ENCODE results near the gene SIAH1. TPM values are rescaled to one million over a fixed set of nuclear protein-coding genes. Genes with fewer than 3 reads are reported as not detected.

SIAH1 gene
- total and polyA plus RNA-seq, 2 of the 8 experiments (the other 6 are each of a cell fraction or from before 2014, with no cell fraction given) = 19.5 to 33.9 TPM

GRCh38 chr16:48354877-48355855 lies 30.0 kb downstream of the SIAH1 start:
- Histone ChIP-seq H3K79me2 (ENCODE audit: control insufficient read depth in 1 of 2, insufficient read depth in 2 of 2, low read length in 2 of 2) (peaks cover 4 to 42% of the 10 kb centered on the region in 2 experiments; a peak in 3 of 4 replicates), H3K9me3 (ENCODE audit: insufficient read depth in 2 of 2, low read depth in 1 of 2, low read length in 1 of 2) (no peaks in the 10 kb centered on the region), H2BK5ac (ENCODE audit: low read depth, low read length) (no peak overlapping the region), H3K56ac (replicated peaks; ENCODE audit: insufficient read length, low read depth, low read length) (no peak overlapping the region), H4K5ac (ENCODE audit: insufficient read length, low read depth, low read length) (no peak overlapping the region), H3K23me2 (ENCODE audit: low read depth, low read length) (no peaks in the 10 kb centered on the region; the same call in 1 of the 2 replicates), H3K4me1 (replicated peaks in 1 of 4; ENCODE audit: control insufficient read depth in 3 of 4, insufficient read depth in 4 of 4, low read length in 3 of 4) (peaks cover 0 to 2% (median 0%) of the 10 kb centered on the region in 4 experiments; a peak in 1 of 7 replicates), H4K91ac (replicated peaks; ENCODE audit: insufficient read length, low read length) (no peak overlapping the region), H3K23ac (ENCODE audit: insufficient read length) (no peak overlapping the region), H3K27ac (ENCODE audit: low read depth, low read length) (no peak overlapping the region), H3K4me2 (ENCODE audit: insufficient read depth in 1 of 2, low read depth in 2 of 2, low read length in 2 of 2) (no peak overlapping the region), H3K79me1 (ENCODE audit: low read depth, low read length) (peaks cover 8% of the 10 kb centered on the region; the same call in 1 of the 2 replicates), H3K9ac (replicated peaks in 1 of 4; ENCODE audit: extremely low read depth in 1 of 4, low read depth in 3 of 4, low read length in 3 of 4) (no peak overlapping the region), H2BK15ac (ENCODE audit: low read length) (no peak overlapping the region), H3K27me3 (replicated peaks in 1 of 4; ENCODE audit: control insufficient read depth in 3 of 4, extremely low read depth in 1 of 4, insufficient read depth in 3 of 4, low read length in 3 of 4) (no peaks in the 10 kb centered on the region), H3K36me3 (ENCODE audit: control insufficient read depth in 2 of 4, insufficient read depth in 4 of 4, low read length in 3 of 4) (peaks cover 4 to 11% (median 7%) of the 10 kb centered on the region in 4 experiments; a peak in 4 of 8 replicates), H2BK12ac (ENCODE audit: low read depth, low read length) (no peak overlapping the region), H2AK5ac (ENCODE audit: low read depth, low read length) (no peak overlapping the region), H3K18ac (ENCODE audit: extremely low read depth, low read length) (no peak overlapping the region), H3K14ac (ENCODE audit: insufficient read length) (no peak overlapping the region), H4K8ac (ENCODE audit: extremely low read depth, insufficient read depth, low read length) (no peak overlapping the region), H2AFZ (ENCODE audit: low read length) (no peak overlapping the region), H3K4me3 (ENCODE audit: extremely low read depth in 1 of 4, insufficient read depth in 2 of 4, low read depth in 3 of 4, low read length in 4 of 4) (no peak overlapping the region), H4K20me1 (replicated peaks in 1 of 2; ENCODE audit: control insufficient read depth in 1 of 2, insufficient read depth in 2 of 2, low read length in 2 of 2) (peaks cover 1 to 8% of the 10 kb centered on the region in 2 experiments), H2BK120ac (replicated peaks; ENCODE audit: low read depth, low read length) (no peak overlapping the region), H3K4ac (replicated peaks; ENCODE audit: insufficient read length, low read depth, low read length) (no peak overlapping the region), H2BK20ac (ENCODE audit: low read length) (no peak overlapping the region)
- POLR2A ChIA-PET (ENCODE audit: partially characterized antibody) = interaction anchor here (0.9 to 5.1 kb wide), 4 partner anchors 10 to 30 kb away, joined by 3 to 42 read pairs (median 17); partner anchors contain the start of gene SIAH1
- WGBS, 2 experiments (ENCODE audit: extremely low coverage in 1 of 2, insufficient coverage in 1 of 2, insufficient read length in 1 of 2, insufficient replicate concordance in 2 of 2, low coverage in 1 of 2, low lambda C conversion rate in 2 of 2, missing lambda C conversion rate in 1 of 2) = 91% methylated on average over 11 of the region's 11 CpGs; no CpG with 5 or more reads in 1 of the 2 experiments
- no peak for FAIRE-seq
- CTCF ChIA-PET (ENCODE audit: partially characterized antibody) = interaction anchor here (0.6 to 3.7 kb wide), 17 partner anchors 10 to 275 kb away, joined by 3 to 19 read pairs (median 3); no protein-coding TSS in a partner anchor
- no peak for DNase-seq (ENCODE audit: low read depth in 1 of 2, low spot score in 2 of 2)
- no peak for TF ChIP-seq JUN (IDR thresholded peaks at IDR 0.05; ENCODE audit: low read depth, low read length)
- no peak for TF ChIP-seq JUND (IDR thresholded peaks at IDR 0.05; ENCODE audit: low read length)
- TF ChIP-seq ASH2L (IDR thresholded peaks at IDR 0.05; ENCODE audit: low read length) = no peak
- no peak for TF ChIP-seq HDAC6 (IDR thresholded peaks at IDR 0.05; ENCODE audit: low read depth, low read length)
- no peak for TF ChIP-seq CBX5 (IDR thresholded peaks at IDR 0.05; ENCODE audit: low read depth, low read length)
- no peak for TF ChIP-seq EGR1 (IDR thresholded peaks at IDR 0.05; ENCODE audit: borderline replicate concordance, low read depth, low read length)
- TF ChIP-seq BRCA1 (IDR thresholded peaks at IDR 0.05; ENCODE audit: low read depth, low read length) = no peak
- no peak for TF ChIP-seq SIN3A (conservative IDR thresholded peaks at IDR 0.05 in 1 of 2, IDR thresholded peaks at IDR 0.05 in 1 of 2; ENCODE audit: low read depth in 1 of 2, low read length in 2 of 2)
- TF ChIP-seq MAX (IDR thresholded peaks at IDR 0.05) = no peak
- no peak for TF ChIP-seq TAF1 (IDR thresholded peaks at IDR 0.05; ENCODE audit: low read depth, low read length)
- no peak for TF ChIP-seq TAF7 (optimal IDR thresholded peaks at IDR 0.05; ENCODE audit: borderline replicate concordance, low read depth, low read length)
- no peak for TF ChIP-seq POLR2A (IDR thresholded peaks at IDR 0.05; ENCODE audit: control extremely low read depth in 1 of 2, low read depth in 2 of 2, low read length in 2 of 2)

Data from H1 (cell line).